Breast epithelium (tissue), 3 donors: Measurements from ENCODE around the gene PTPRA.

Source experiments
- POLR2A ChIP-seq: fragments of 450-650 bp; IDR thresholded peaks from one replicate; pipeline ENCODE4 v1.6.1; 2016; ENCODE audit warnings: antibody characterized with exemption, mild to moderate bottlenecking, moderate library complexity
- POLR2AphosphoS5 ChIP-seq, 3 donors: sonication (generic); formaldehyde crosslinking; IDR thresholded peaks; one replicate each; pipeline ENCODE4 v1.6.1; 2017; ENCODE audit warnings: antibody characterized with exemption in 3 of 3

DNA sequence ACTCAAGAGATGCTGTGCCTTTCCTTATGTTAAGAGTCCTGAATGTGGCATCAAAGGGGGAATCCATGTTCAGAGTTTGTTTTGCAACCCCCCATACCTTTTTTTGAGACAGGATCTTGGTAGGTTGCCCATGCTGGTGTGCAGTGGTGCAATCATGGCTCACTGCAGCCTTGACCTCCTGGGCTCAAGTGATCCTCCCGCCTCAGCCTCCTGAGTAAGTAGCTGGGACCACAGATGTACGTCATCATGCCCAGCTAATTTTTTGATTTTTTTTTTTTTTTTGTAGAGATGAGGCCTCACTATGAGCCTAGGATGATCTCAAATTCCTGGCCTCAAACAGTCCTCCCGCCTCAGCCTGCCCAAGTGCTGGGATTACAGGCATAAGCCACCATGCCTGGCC lies 16.5 kb downstream of the PTPRA start:
- TF ChIP-seq POLR2A (no peak), POLR2AphosphoS5 (IDR thresholded peaks at IDR 0.05) (no peak)
